GM19372 (cell line): ENCODE results near the gene TEX11.
"Not testable (repeated sequence)": the region's sequence is repeated elsewhere in the genome, so short reads cannot be mapped to it uniquely, and the experiment has no call there.

Experiments used
- ATAC-seq: cut with Tn5 transposase; IDR thresholded peaks from one replicate; pipeline ENCODE4 v1.9.1; 2021; ENCODE audit warnings: mild to moderate bottlenecking, low read depth, moderate library complexity; ENCODE audit not compliant: unreplicated experiment

Gene TEX11

DNA sequence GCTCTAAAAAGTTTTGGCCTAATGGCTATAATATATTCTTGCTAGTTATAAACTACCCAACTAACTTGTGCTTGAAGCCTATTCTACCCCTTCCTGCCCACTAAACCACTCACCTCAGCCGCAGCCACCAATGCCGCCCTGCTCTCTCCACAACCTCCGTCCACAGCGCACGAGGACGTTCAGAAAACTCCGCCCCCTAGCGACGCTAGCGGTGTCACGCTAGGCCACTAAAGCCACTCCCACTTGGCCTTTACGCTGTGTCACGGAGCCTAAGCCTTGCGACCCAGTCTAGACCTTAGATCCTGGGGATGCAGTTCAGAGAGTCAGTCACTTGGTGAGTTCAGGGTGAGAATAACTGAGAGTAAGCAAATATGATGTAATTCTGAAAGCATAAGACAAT lies at the start of gene TEX11:
TSS of gene TEX11 (minus strand) at position 171 of the 400 bp plus-strand sequence. CDS start 922 bp downstream, outside the sequence.
- ATAC-seq = no peak

GRCh38 chrX:70954871-70955270 lies 46.4 kb upstream of the TEX11 start:
- ATAC-seq = no peak

DNA sequence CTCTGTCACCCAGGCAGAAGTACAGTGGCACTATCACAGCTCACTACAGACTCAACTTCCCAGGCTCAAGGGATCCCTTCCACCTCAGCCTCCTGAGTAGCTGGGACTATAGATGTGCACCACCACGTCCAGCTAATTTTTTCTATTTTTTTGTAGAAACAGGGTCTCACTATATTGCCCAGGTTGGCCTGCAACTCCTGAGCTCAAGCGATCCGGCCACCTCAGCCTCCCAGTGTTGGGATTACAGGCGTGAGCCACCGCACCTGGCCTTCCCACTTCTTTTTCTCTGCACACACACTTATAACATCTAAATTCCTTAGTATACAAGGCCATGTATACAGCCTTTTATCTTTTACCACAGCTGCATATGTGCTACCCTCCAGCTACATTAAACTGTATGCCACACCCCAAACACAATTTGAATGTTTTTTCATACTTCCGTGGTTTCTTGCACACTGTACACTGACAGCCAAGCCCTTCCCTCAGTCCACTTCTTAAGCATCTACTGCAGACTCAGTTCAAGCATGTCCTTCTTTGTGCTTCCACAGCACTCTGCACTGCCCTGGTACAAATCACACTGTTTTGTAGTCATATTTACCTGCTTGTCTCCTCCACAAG lies 15.9 kb upstream of the TEX11 start:
- no peak for ATAC-seq

DNA sequence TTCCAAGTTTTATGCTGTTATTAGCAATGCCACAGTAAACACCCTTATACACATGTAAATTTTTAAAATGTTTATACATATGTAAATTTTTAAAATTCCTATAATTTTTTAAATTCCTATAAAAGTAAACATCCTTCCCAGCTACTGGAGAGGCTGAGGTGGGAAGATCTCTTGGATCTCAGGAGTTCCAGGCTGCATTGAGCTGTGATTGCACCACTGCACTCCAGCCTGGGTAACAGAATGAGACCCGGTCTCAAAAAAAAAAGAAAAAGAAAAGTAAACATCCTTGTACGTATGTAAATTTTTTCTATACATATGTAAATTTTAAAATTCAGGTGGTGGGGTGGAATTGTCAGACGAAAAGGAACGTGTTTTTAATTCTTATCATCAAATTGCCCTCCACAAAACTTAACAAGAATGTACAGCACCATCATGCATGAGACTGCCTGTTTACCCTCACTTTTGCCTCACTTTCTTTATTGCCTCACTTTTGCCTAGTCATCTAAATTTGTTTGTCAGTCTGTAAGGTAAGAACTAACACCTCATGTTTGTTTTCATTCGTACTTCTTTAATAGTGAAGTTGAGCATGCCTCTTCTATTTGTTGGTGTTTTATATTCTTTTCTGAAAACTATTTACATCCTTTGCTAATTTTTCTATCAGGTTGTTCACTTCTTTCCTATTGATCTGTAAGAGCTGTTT lies 14.4 kb upstream of the TEX11 start:
- ATAC-seq = no peak

GRCh38 chrX:70921709-70922352 lies 13.3 kb upstream of the TEX11 start:
- ATAC-seq = no peak

DNA sequence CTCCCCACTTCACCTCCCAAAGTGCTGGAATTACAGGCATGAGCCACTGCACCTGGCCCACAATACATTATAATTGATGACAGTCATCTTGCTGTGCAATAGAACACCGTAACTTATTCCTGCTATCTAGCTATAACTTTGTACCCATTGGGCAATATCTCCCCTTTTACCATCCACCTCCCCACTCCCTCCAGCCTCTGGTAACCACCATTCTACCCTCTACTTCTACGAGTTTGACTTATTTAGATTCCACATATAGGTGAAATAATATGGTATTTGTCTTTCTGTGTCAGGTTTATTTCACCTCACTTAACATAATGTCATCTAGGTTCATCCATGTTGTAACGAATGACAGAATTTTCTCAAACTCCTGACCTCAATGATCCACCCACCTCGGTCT lies 8.2 kb upstream of the TEX11 start:
- ATAC-seq = no peak

DNA sequence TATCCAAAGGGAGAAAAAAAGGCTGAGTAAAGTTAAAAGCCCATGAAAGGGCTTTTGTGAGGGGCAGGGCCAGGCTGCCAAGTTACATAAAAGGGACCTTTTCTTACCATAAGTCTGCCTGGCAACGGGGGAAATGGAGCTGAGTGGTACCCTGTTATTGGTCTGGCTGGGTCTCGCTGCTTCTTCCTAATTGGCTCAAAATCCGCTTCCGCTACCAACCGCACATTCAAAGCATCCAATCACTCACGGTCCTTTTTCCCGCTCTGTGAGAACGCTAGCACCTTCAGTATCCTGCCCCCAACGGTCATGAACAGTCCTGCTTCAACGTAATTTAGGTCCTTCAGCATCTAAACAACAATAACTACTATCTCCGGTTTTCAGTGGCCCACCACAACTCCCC lies 611 bp downstream of the TEX11 start:
- ATAC-seq = no peak

DNA sequence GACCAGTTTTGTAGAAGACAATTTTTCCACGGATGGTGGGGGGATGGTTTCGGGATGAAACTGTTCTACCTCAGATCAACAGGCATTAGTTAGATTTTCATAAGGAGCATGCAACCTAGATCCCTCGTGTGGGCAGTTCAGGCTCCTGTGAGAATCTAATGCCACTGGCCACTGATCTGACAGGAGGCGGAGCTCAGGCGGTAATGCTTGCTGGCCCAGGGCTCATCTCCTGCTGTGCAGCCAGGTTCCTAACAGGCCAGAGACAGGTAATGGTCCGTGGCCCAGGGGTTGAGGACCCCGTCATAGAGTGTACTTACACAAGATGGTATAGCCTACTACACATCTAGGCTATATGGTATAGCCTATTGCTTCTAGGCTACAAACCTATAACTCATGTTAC lies 7.0 kb downstream of the TEX11 start:
- no peak for ATAC-seq

DNA sequence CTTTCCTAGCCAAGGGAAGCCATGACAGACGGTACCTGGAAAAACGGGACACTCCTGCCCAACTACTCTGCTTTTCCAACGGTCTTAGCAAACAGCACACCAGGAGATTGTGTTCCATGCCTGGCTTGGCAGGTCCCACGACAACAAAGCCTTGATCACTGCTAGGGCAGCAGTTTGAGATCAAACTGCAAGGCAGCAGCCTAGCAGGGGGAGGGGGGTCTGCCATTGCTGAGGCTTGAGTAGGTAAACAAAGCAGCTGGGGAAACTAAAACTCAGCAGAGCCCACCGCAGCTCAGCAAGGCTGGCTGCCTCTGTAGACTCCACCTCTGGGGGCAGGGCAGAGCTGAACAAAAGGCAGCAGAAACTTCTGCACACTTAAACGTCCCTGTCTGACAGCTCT lies 18.1 kb downstream of the TEX11 start:
- ATAC-seq = not testable (repeated sequence)

DNA sequence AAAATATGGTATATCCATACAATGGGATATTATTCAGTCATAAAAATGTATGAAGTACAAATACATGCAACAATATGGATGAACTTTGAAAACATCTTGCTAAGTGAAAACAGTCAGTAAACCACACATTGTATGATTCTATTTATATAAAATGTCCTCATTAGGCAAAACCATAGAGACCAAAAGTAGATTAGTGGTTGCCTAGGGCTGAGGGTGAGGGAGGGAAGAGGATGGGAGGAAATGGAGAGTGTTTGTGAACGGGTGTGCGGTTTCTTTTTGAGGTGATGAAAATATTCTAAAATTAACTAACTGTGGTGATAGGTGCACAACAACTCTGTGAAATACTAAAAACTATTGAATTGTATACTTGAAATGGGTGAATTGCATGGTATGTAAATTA lies 29.6 kb downstream of the TEX11 start:
- ATAC-seq = no peak

DNA sequence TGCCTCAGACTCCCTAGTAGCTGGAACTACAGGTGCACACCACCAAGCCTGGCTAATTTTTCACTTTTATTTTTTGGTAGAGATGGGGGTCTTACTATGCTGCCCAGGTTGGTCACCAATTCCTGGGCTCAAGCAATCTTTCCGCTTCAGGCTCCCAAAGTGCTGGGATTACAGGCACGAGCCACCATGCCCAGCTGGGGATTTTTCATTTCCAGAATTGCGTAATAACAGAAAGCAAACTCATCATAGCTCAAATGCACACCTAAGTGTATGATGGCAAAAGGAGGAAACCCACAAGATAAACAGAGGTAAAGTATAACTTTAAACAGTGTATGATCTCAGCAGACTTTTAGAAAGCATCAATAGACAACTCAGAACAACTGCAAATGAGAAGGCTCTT lies 56.2 kb downstream of the TEX11 start:
- no peak for ATAC-seq

- not testable (repeated sequence) for ATAC-seq
These were observed 64.4 kb downstream of the TEX11 start for GRCh38 chrX:70844081-70844480.

DNA sequence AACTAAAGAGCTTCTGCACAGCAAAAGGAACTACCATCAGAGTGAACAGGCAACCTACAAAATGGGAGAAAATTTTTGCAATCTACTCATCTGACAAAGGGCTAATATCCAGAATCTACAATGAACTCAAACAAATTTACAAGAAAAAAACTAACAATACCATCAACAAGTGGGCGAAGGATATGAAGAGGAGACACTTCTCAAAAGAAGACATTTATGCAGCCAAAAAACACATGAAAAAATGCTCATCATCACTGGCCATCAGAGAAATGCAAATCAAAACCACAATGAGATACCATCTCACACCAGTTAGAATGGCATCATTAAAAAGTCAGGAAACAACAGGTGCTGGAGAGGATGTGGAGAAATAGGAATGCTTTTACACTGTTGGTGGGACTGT lies 64.9 kb downstream of the TEX11 start:
- ATAC-seq = not testable (repeated sequence)

- no peak for ATAC-seq
These were observed 73.9 kb downstream of the TEX11 start for GRCh38 chrX:70834589-70834988.

DNA sequence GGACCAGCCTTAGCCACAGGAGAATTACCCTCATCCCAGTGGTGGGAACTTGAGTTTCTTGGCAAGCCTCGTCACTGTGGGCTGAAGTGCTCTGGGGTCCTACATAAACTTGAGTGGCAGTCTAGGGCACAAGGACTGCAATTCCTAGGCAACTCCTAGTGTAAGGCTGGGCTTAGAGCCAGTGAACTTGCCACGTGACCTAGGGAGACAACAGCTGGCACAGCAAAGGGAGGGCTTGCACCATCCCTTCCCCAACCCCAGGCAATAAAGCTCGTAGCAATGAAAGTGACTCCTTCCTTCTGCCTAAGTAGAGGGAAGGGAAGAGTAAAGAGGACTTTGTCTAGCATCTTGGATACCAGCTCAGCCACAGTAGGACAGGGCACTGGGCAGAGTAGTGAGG lies 81.8 kb downstream of the TEX11 start:
- no peak for ATAC-seq

DNA sequence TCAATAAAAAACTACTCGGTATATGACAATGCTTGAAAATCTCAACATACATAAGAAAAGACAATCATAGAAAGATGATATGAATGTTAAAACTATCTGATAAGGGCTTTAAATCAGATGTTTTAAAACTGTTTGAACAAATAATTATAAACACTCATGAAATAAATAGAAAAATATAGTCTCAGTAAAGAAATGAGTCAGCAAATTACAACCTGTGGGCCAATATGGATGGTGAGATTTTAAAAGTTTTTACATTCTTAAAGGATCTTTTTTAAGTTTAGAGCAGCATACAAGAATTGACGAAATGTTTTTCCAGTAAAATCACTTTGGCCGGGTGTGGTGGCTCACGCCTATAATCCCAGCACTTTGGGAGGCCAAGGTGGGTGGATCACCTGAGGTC lies 83.1 kb downstream of the TEX11 start:
- no peak for ATAC-seq

DNA sequence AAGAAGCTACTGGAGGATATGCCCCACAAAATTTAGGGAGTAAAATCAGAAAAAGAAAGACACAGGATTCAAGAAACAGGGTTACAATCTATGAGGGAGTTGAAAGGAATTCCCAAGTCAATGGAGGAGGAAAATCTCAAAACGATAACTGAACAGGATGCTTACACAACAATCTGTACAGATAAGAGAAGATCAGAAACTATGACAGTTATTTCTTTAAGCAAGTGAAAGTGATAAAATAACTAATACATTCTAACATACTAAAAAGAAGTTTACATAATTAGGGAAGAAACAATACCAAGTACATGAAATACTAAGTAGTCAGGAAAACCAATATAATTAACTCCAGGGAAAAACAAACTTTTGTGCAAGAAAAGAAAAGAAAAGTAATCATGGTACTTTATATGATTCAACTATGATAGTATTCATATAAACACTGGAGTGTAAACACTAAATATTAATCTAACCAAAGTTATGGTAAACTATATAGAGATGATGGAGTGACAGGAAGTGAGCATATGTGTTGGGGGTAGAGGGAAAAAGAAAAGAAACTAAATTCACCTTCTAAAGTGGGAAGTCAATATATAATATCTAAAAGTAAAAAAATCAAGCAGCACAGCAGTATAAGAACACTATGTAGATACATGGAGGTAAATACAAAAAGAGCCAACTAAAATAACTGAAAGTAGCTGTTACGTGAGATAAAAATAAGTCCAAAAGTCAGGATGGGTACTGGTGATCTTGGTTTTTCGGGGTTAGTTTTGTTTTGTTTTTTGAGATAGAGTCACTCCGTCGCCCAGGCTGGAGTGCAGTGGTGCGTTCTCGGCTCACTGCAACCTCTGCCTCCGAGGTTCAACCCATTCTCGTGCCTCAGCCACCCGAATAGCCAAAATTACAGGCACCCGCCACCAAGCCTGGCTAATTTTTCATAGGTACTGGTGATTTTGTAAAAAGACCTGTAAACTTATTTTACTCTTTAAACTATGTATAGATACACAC lies 99.3 kb downstream of the TEX11 start:
- ATAC-seq = no peak

GRCh38 chrX:70806081-70806480 lies 102.4 kb downstream of the TEX11 start:
- ATAC-seq = no peak

GRCh38 chrX:70796742-70797141 lies 111.8 kb downstream of the TEX11 start:
- not testable (repeated sequence) for ATAC-seq

DNA sequence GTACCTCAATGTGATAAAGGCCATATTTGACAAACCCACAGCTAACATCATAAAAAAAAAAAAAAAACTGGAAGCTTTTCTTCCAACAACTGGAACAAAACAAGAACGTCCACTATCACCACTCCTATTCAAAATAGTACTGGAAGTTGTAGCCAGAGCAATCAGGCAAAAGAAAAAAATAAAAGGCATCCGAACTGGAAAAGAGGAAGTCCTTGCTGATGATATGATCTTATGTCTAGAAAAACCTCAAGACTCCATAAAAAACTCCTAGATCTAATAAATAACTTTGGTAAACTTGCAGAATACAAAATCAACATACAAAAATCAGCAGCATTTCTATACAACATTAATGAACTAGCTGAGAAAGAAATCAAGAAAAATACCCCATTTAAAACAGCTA lies 134.3 kb downstream of the TEX11 start:
- ATAC-seq = no peak
